A549 (cell line): ENCODE measurements around the gene TAF1. TPM values are rescaled to one million over a fixed set of nuclear protein-coding genes. Genes with fewer than 3 reads are reported as not detected.
"Not testable (repeated sequence)": the region's sequence is repeated elsewhere in the genome, so short reads cannot be mapped to it uniquely, and the experiment has no call there.

Source experiments
- ATAC-seq, 2 experiments: fragments of 200-7000 bp in 1 of 2; fragments of >200 bp in 1 of 2; cut with Nextera tagmentation in 1 of 2; cut with Tn5 transposase in 1 of 2; 3 replicates each; pipeline versions ENCODE4 v1.8.0 to v1.9.1; 2018 to 2020; ENCODE audit warnings: mild to moderate bottlenecking in 1 of 2, moderate library complexity in 1 of 2
- CTCF ChIA-PET: fragments of 300-600 bp; sonication (Branson Sonifier 250); formaldehyde crosslinking; extraction: SDS; loops from one replicate; lab custom pipeline; 2021; ENCODE audit warnings: antibody characterized with exemption, inconsistent platforms; lab: Yijun Ruan, JAX
- POLR2A ChIA-PET: fragments of 350-600 bp; formaldehyde crosslinking; extraction: SDS; loops from one replicate; lab custom pipeline; 2021; ENCODE audit warnings: antibody characterized with exemption, inconsistent platforms; lab: Yijun Ruan, JAX
- DNase-seq, 2 experiments: peaks; one replicate each; pipeline versions ENCODE4 v3.0.0 to v3.0.0-alpha.2; 2011 to 2016; ENCODE audit warnings: low read depth in 1 of 2, low spot score in 1 of 2
- FAIRE-seq: peaks from 2 replicates; lab custom pipeline; 2011; peaks lifted over from hg19 to GRCh38; lab: Jason Lieb, UNC
- H3K27ac ChIP-seq, 2 experiments: fragments of >200 bp; sonication (Bioruptor Twin); formaldehyde crosslinking; 3 replicates each; pipeline ENCODE4 v1.5.1; 2016 to 2017
- H3K4me1 ChIP-seq: fragments of >200 bp; sonication (Bioruptor Twin); formaldehyde crosslinking; 3 replicates; pipeline ENCODE4 v1.6.1; 2016
- H3K4me2 ChIP-seq: fragments of >200 bp; sonication (Bioruptor Twin); formaldehyde crosslinking; 3 replicates; pipeline ENCODE4 v1.6.1; 2016
- H3K4me3 ChIP-seq: fragments of >200 bp; sonication (Bioruptor Twin); formaldehyde crosslinking; 3 replicates; pipeline ENCODE4 v1.5.1; 2016
- H3K9me3 ChIP-seq: fragments of >200 bp; sonication (Bioruptor Twin); formaldehyde crosslinking; 3 replicates; pipeline ENCODE4 v1.6.1; 2016
- CBX8 ChIP-seq: fragments of 200-600 bp; sonication (generic); IDR thresholded peaks from 2 replicates; pipeline ENCODE4 v1.6.1; 2016
- CEBPB ChIP-seq, 2 experiments: fragments of >200 bp in 1 of 2; sonication (Bioruptor Twin) in 1 of 2; formaldehyde crosslinking in 1 of 2; IDR thresholded peaks; 2 replicates each; pipeline ENCODE4 v1.6.1; 2012 to 2016
- CHD4 ChIP-seq: fragments of 200-600 bp; sonication (generic); IDR thresholded peaks from 2 replicates; pipeline ENCODE4 v1.6.1; 2016; ENCODE audit warnings: antibody characterized with exemption, mild to moderate bottlenecking, borderline replicate concordance
- CTCF ChIP-seq: fragments of >200 bp; sonication (Bioruptor Twin); formaldehyde crosslinking; IDR thresholded peaks from 3 replicates; pipeline ENCODE4 v1.5.1; 2016
- EHMT2 ChIP-seq: fragments of 200-600 bp; sonication (generic); IDR thresholded peaks from 2 replicates; pipeline ENCODE4 v1.6.1; 2016; ENCODE audit warnings: antibody characterized with exemption, low read depth, mild to moderate bottlenecking, moderate library complexity
- EP300 ChIP-seq, 2 experiments: fragments of >200 bp; sonication (Bioruptor Twin); formaldehyde crosslinking; IDR thresholded peaks; 2 replicates in 1 of 2; 3 replicates in 1 of 2; pipeline ENCODE4 v1.6.1; 2016 to 2017
- GATA3 ChIP-seq: IDR thresholded peaks from 2 replicates; pipeline ENCODE4 v1.6.1; 2012; ENCODE audit warnings: borderline replicate concordance
- HDAC2 ChIP-seq: fragments of 200-600 bp; sonication (generic); IDR thresholded peaks from 2 replicates; pipeline ENCODE4 v1.6.1; 2016
- HES2 ChIP-seq: fragments of >200 bp; sonication (Bioruptor Twin); formaldehyde crosslinking; IDR thresholded peaks from 2 replicates; pipeline ENCODE4 v1.6.1; 2016
- HOXB5 ChIP-seq: fragments of 250-450 bp; sonication (Bioruptor Pico); IDR thresholded peaks from 2 replicates; pipeline ENCODE4 v1.5.0; 2020; ENCODE audit warnings: mild to moderate bottlenecking, moderate library complexity
- JUN ChIP-seq, 2 experiments: fragments of >200 bp; sonication (Bioruptor Twin); formaldehyde crosslinking; IDR thresholded peaks; 2 replicates in 1 of 2; 3 replicates in 1 of 2; pipeline ENCODE4 v1.6.1; 2016 to 2017
- KDM1A ChIP-seq: fragments of 200-600 bp; sonication (generic); IDR thresholded peaks from 2 replicates; pipeline ENCODE4 v1.6.1; 2016; ENCODE audit warnings: low read depth, mild to moderate bottlenecking
- MAFK ChIP-seq: fragments of 450-650 bp; IDR thresholded peaks from 2 replicates; pipeline ENCODE4 v1.6.1; 2014; ENCODE audit not compliant: partially characterized antibody
- NPAS2 ChIP-seq: fragments of 250-450 bp; sonication (Bioruptor Pico); IDR thresholded peaks from 2 replicates; pipeline ENCODE4 v1.8.0; 2022; ENCODE audit warnings: mild to moderate bottlenecking, moderate library complexity, borderline replicate concordance
- PHF8 ChIP-seq: fragments of 200-600 bp; sonication (generic); IDR thresholded peaks from 2 replicates; pipeline ENCODE4 v1.6.1; 2016; ENCODE audit warnings: low read depth, mild to moderate bottlenecking, antibody characterized with exemption, moderate library complexity, borderline replicate concordance
- POLR2A ChIP-seq: IDR thresholded peaks from 2 replicates; pipeline ENCODE4 v1.6.1; 2012; ENCODE audit warnings: mild to moderate bottlenecking, low read length
- POLR2AphosphoS2 ChIP-seq: conservative IDR thresholded peaks from 2 replicates; pipeline ENCODE4 v1.6.1; 2012; ENCODE audit warnings: low read length, improper control_type of control experiment, inconsistent platforms
- RAD21 ChIP-seq, 2 experiments: fragments of >200 bp in 1 of 2; sonication (Bioruptor Twin) in 1 of 2; formaldehyde crosslinking in 1 of 2; IDR thresholded peaks in 1 of 2; conservative IDR thresholded peaks in 1 of 2; 2 replicates in 1 of 2; 3 replicates in 1 of 2; pipeline ENCODE4 v1.6.1; 2012 to 2018; ENCODE audit warnings: inconsistent platforms in 1 of 2
- RNF2 ChIP-seq: fragments of 200-600 bp; sonication (generic); IDR thresholded peaks from 2 replicates; pipeline ENCODE4 v1.6.1; 2016; ENCODE audit warnings: low read depth, mild to moderate bottlenecking, antibody characterized with exemption, moderate library complexity, borderline replicate concordance
- ZC3H11A ChIP-seq: fragments of 450-650 bp; IDR thresholded peaks from 2 replicates; pipeline ENCODE4 v1.6.1; 2014; ENCODE audit warnings: antibody characterized with exemption, mild to moderate bottlenecking
- ZNF302 ChIP-seq: fragments of 250-450 bp; sonication (Bioruptor Pico); IDR thresholded peaks from 2 replicates; pipeline ENCODE4 v1.9.0; 2021; ENCODE audit warnings: inconsistent platforms, mild to moderate bottlenecking, moderate library complexity
- WGBS: methylation state at CpG from one replicate; pipeline ENCODE4 v1.1.6; 2017; ENCODE audit errors: missing lambda C conversion rate; 5-methylcytosine and 5-hydroxymethylcytosine counted together
- polyA plus RNA-seq, 4 experiments: library from polyadenylated mRNA; depleted of rRNA in 3 of 4; stranded (reverse); fragments of >200 nt; fragmentation: RNase III in 1 of 4; extraction: RNeasy Plus Mini Kit Qiagen cat#74134 plus additional on column Dnase treatment in 1 of 4; gene quantifications; 2 replicates in 3 of 4; 3 replicates in 1 of 4; pipeline ENCODE4 v1.2.3, GENCODE V29; 2011 to 2017
- TF ChIP-seq, protein P1 (sequence below): IDR thresholded peaks from 2 replicates; pipeline ENCODE4 v1.6.1; 2012
- TF ChIP-seq, protein P2 (sequence below): IDR thresholded peaks from 2 replicates; pipeline ENCODE4 v1.6.1; 2012
- TF ChIP-seq, protein P3 (sequence below): fragments of 200-600 bp; sonication (generic); IDR thresholded peaks from 2 replicates; pipeline ENCODE4 v1.6.1; 2016; ENCODE audit warnings: antibody characterized with exemption, mild to moderate bottlenecking, moderate library complexity

The TAF1 gene
- polyA plus RNA-seq, 2 of the 4 experiments (the other 2 are of a cell fraction): 21.1 to 31.3 TPM

GRCh38 chrX:71496476-71496875 is 130.3 kb downstream of the TAF1 start:
- ATAC-seq (no peak), FAIRE-seq (no peak), DNase-seq (no peak)
- WGBS: 92% methylated on average over 3 of the region's 3 CpGs
- Histone ChIP-seq H3K4me1 (0 out of 3 replicates have a peak, but pooled peaks cover 3% of the 10 kb centered on the region), H3K27ac (no peak overlapping the region)
- TF ChIP-seq CBX8: no peak
- no peak for TF ChIP-seq RAD21 (conservative IDR thresholded peaks at IDR 0.05 in 1 of 2, IDR thresholded peaks at IDR 0.05 in 1 of 2)
- TF ChIP-seq, protein P1, sequence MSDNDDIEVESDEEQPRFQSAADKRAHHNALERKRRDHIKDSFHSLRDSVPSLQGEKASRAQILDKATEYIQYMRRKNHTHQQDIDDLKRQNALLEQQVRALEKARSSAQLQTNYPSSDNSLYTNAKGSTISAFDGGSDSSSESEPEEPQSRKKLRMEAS: no peak
- no peak for TF ChIP-seq MAFK
- TF ChIP-seq POLR2AphosphoS2: no peak
- no peak for TF ChIP-seq CEBPB (IDR thresholded peaks at IDR 0.05)
- no peak for TF ChIP-seq CTCF
- no peak for TF ChIP-seq GATA3
- TF ChIP-seq RNF2: no peak
- no peak for TF ChIP-seq HES2
- TF ChIP-seq JUN (IDR thresholded peaks at IDR 0.05): no peak
- TF ChIP-seq NPAS2: no peak
- TF ChIP-seq HOXB5 (CRISPR knock-in tag): no peak
- TF ChIP-seq HDAC2: no peak
- TF ChIP-seq, all 56 proteins: peak for 0
- ChIA-PET CTCF (no interaction called here), POLR2A (no interaction called here)
- no peak overlapping the region for H3K4me3 ChIP-seq
- H3K4me2 ChIP-seq: no peak overlapping the region
- no peaks in the 10 kb centered on the region for H3K9me3 ChIP-seq

GRCh38 chrX:71502080-71502479 is 135.9 kb downstream of the TAF1 start:
- POLR2A ChIA-PET, CTCF ChIA-PET, FAIRE-seq, H3K27ac ChIP-seq, DNase-seq, H3K9me3 ChIP-seq, ATAC-seq, H3K4me2 ChIP-seq, H3K4me3 ChIP-seq, H3K4me1 ChIP-seq: not testable (repeated sequence)
- 79% methylated on average over 5 of the region's 5 CpGs for WGBS
- TF ChIP-seq MAFK: peak; percentile 81

DNA sequence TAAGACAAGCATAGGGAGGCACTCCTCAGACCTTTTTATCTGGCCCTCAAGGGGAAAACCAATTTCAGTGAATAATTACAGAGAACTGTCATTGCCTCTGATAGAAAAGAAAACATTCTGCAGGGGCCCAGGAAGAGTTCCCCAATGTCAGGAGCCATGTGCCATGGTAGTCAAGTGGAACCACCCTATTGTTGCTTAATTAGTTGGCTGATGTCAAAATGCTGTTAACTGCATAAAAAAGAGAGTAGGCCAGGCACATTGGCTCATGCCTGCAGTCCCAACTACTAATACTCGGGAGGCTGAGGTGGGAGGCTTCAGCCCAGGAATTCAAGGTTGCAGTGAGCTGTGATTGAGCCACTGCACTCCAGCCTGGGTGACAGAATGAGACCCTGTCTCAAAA is 138.2 kb downstream of the TAF1 start:
- POLR2A ChIA-PET: no interaction called here
- no peak overlapping the region for H3K4me3 ChIP-seq
- no peaks in the 10 kb centered on the region for H3K4me1 ChIP-seq
- CTCF ChIA-PET: no interaction called here
- TF ChIP-seq MAFK: no peak
- TF ChIP-seq PHF8: no peak
- TF ChIP-seq RNF2: no peak
- no peak for TF ChIP-seq HOXB5 (CRISPR knock-in tag)
- TF ChIP-seq KDM1A: no peak
- no peak for TF ChIP-seq POLR2A
- TF ChIP-seq CHD4: no peak
- TF ChIP-seq POLR2AphosphoS2: no peak
- no peak for TF ChIP-seq EP300 (IDR thresholded peaks at IDR 0.05)
- no peak for TF ChIP-seq NPAS2
- no peak for TF ChIP-seq ZNF302 (CRISPR knock-in tag)
- TF ChIP-seq CEBPB (IDR thresholded peaks at IDR 0.05): no peak
- TF ChIP-seq, protein P2, sequence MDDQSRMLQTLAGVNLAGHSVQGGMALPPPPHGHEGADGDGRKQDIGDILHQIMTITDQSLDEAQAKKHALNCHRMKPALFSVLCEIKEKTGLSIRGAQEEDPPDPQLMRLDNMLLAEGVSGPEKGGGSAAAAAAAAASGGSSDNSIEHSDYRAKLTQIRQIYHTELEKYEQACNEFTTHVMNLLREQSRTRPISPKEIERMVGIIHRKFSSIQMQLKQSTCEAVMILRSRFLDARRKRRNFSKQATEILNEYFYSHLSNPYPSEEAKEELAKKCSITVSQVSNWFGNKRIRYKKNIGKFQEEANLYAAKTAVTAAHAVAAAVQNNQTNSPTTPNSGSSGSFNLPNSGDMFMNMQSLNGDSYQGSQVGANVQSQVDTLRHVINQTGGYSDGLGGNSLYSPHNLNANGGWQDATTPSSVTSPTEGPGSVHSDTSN: no peak
- TF ChIP-seq EHMT2: no peak
- TF ChIP-seq, protein P3, sequence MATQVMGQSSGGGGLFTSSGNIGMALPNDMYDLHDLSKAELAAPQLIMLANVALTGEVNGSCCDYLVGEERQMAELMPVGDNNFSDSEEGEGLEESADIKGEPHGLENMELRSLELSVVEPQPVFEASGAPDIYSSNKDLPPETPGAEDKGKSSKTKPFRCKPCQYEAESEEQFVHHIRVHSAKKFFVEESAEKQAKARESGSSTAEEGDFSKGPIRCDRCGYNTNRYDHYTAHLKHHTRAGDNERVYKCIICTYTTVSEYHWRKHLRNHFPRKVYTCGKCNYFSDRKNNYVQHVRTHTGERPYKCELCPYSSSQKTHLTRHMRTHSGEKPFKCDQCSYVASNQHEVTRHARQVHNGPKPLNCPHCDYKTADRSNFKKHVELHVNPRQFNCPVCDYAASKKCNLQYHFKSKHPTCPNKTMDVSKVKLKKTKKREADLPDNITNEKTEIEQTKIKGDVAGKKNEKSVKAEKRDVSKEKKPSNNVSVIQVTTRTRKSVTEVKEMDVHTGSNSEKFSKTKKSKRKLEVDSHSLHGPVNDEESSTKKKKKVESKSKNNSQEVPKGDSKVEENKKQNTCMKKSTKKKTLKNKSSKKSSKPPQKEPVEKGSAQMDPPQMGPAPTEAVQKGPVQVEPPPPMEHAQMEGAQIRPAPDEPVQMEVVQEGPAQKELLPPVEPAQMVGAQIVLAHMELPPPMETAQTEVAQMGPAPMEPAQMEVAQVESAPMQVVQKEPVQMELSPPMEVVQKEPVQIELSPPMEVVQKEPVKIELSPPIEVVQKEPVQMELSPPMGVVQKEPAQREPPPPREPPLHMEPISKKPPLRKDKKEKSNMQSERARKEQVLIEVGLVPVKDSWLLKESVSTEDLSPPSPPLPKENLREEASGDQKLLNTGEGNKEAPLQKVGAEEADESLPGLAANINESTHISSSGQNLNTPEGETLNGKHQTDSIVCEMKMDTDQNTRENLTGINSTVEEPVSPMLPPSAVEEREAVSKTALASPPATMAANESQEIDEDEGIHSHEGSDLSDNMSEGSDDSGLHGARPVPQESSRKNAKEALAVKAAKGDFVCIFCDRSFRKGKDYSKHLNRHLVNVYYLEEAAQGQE: no peak
- TF ChIP-seq CBX8: no peak
- no peak for TF ChIP-seq ZC3H11A
- no peak for FAIRE-seq
- no peak for DNase-seq
- no peaks in the 10 kb centered on the region for H3K9me3 ChIP-seq
- no peak for ATAC-seq
- no peak overlapping the region for H3K27ac ChIP-seq
- 80% methylated on average over 1 of the region's 1 CpG for WGBS
- no peak overlapping the region for H3K4me2 ChIP-seq
